Superior temporal gyrus (tissue), 1 donor: ENCODE data around the gene SMC2.

ENCODE experiments used
- DNase-seq: peaks from one replicate; pipeline ENCODE4 v3.0.0-alpha.2; 2016; ENCODE audit errors: extremely low spot score

Gene SMC2

GRCh38 chr9:104104360-104104759 lies 10.3 kb downstream of the SMC2 start:
- no peak for DNase-seq

DNA sequence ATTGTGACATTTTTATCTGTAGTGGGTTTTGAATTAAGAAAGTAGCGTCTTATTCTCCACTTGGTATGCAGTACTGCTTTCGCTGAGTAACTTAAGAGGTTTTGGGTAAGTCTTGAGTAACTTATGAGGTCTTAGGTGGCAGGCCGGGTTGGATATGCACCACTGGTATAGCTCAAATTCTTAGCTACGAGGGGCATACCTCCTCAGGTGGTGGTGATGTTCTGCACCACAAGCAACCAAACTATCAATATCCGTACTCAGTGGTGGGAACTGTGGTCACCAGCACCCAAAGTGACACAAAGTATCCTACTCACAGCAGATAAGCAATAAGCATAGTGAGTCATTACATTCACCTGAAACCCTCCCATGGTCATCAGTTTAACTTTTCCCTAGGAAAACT lies 13.7 kb downstream of the SMC2 start:
- DNase-seq = no peak

- DNase-seq = no peak
Measured at GRCh38 chr9:104108315-104108714, 14.2 kb downstream of the SMC2 start.

GRCh38 chr9:104110509-104110908 lies 16.4 kb downstream of the SMC2 start:
- no peak for DNase-seq

DNA sequence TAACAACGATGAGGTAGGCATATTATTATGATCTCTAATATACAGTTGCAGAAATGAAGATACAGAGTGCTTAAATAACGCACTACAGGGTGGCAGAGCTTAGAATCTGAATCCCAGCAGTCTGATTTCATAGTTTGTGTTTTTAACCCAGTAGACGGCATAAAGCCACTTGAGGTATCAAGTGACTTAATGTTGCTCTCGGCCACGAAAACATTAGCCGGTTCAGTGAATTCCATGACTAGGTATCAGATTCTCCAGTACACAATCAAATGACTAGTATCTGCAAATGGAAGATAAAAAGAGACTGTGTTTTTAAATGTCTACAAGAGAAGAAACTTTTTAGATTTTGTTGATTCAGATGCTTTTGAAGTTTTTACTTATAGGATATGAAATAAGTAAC lies 24.8 kb downstream of the SMC2 start:
- DNase-seq = no peak

- no peak for DNase-seq
Measured at GRCh38 chr9:104121022-104121421, 26.9 kb downstream of the SMC2 start.

- no peak for DNase-seq
Measured at GRCh38 chr9:104138243-104138868, 44.2 kb downstream of the SMC2 start.

GRCh38 chr9:104142799-104143549 lies 48.9 kb downstream of the SMC2 start:
- no peak for DNase-seq

GRCh38 chr9:104143550-104143910 lies 49.4 kb downstream of the SMC2 start:
- no peak for DNase-seq

DNA sequence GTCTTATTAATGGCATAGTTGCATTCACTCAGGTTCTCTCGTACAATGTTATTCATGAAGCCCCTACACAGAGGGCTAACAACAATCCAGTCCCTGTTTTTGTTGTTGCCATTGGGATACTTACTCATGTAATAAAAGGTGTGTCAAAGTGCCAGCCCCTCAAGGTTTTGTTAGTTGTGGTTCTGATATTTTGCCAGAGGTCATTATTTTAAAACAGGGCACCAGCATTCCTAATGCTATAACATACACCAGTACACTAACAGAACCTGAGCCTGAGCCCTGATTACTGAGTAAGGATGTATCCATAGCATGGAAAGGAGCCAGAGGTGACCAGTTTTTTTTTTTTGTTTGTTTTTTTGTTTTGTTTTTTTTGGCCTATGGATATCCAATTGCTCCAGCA lies 50.2 kb downstream of the SMC2 start:
- DNase-seq = no peak

- no peak for DNase-seq
Measured at GRCh38 chr9:104173067-104173466, 79.0 kb downstream of the SMC2 start.

GRCh38 chr9:104177003-104177611 lies 83.0 kb downstream of the SMC2 start:
- DNase-seq = no peak

DNA sequence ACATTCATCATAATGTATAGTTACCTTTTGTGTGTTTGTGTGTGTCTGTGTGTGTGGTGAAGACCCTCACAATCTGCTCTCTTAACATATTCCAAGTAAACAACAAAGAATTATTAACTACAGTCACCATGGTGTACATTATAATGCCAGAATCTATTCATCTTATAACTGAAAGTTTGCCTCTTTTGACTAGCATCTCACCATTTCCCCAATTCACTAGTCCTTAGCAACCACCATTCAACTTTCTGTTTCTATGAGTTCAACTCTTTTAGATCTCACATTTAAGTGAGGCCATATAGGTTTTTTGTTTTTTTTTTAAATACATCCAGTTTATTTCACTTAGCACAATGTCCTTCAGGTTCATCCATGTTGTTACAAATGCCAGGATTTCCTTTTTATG lies 83.6 kb downstream of the SMC2 start:
- no peak for DNase-seq
